Measurements from ENCODE around the gene TEX10.

Gene TEX10

GRCh38 chr9:100307080-100307479 is 45.7 kb downstream of the TEX10 start:
- H3K9ac ChIP-seq (ENCODE audit: low read depth, low read length): no peak overlapping the region
- no peaks in the 10 kb centered on the region for H3K4me1 ChIP-seq (ENCODE audit: control insufficient read depth, insufficient read depth, low read length)
- H3K4me3 ChIP-seq (ENCODE audit: low read depth, low read length): no peak overlapping the region
- H3K9me3 ChIP-seq (ENCODE audit: control insufficient read depth, insufficient read depth, low read length): no peaks in the 10 kb centered on the region
- peaks cover 84% of the 10 kb centered on the region for H3K36me3 ChIP-seq (ENCODE audit: control insufficient read depth, insufficient read depth, low read length)
- no peaks in the 10 kb centered on the region for H3K27me3 ChIP-seq (ENCODE audit: control insufficient read depth, insufficient read depth, low read length)
- H3K27ac ChIP-seq (ENCODE audit: low read depth, low read length): no peak overlapping the region

- Histone ChIP-seq H3K36me3 (ENCODE audit: control insufficient read depth, insufficient read depth, low read length) (peaks cover 85% of the 10 kb centered on the region), H3K27ac (ENCODE audit: low read depth, low read length) (no peak overlapping the region), H3K4me3 (ENCODE audit: low read depth, low read length) (no peak overlapping the region), H3K9me3 (ENCODE audit: control insufficient read depth, insufficient read depth, low read length) (no peaks in the 10 kb centered on the region), H3K4me1 (ENCODE audit: control insufficient read depth, insufficient read depth, low read length) (no peaks in the 10 kb centered on the region), H3K27me3 (ENCODE audit: control insufficient read depth, insufficient read depth, low read length) (no peaks in the 10 kb centered on the region), H3K9ac (ENCODE audit: low read depth, low read length) (no peak overlapping the region)
Measured at GRCh38 chr9:100306283-100306682, 46.5 kb downstream of the TEX10 start.

- H3K27me3 ChIP-seq (ENCODE audit: control insufficient read depth, insufficient read depth, low read length): no peaks in the 10 kb centered on the region
- no peak overlapping the region for H3K9ac ChIP-seq (ENCODE audit: low read depth, low read length)
- H3K9me3 ChIP-seq (ENCODE audit: control insufficient read depth, insufficient read depth, low read length): no peaks in the 10 kb centered on the region
- no peak overlapping the region for H3K4me3 ChIP-seq (ENCODE audit: low read depth, low read length)
- no peaks in the 10 kb centered on the region for H3K4me1 ChIP-seq (ENCODE audit: control insufficient read depth, insufficient read depth, low read length)
- H3K27ac ChIP-seq (ENCODE audit: low read depth, low read length): no peak overlapping the region
- H3K36me3 ChIP-seq (ENCODE audit: control insufficient read depth, insufficient read depth, low read length): peaks cover 78% of the 10 kb centered on the region
Measured at GRCh38 chr9:100303747-100304146, 49.0 kb downstream of the TEX10 start.

GRCh38 chr9:100298378-100298777 is 54.4 kb downstream of the TEX10 start:
- no peak overlapping the region for H3K4me3 ChIP-seq (ENCODE audit: low read depth, low read length)

GRCh38 chr9:100296407-100296806 is 56.3 kb downstream of the TEX10 start:
- Histone ChIP-seq H3K9ac (ENCODE audit: low read depth, low read length) (no peak overlapping the region), H3K9me3 (ENCODE audit: control insufficient read depth, insufficient read depth, low read length) (no peaks in the 10 kb centered on the region), H3K27ac (ENCODE audit: low read depth, low read length) (no peak overlapping the region), H3K4me1 (ENCODE audit: control insufficient read depth, insufficient read depth, low read length) (no peaks in the 10 kb centered on the region), H3K4me3 (ENCODE audit: low read depth, low read length) (no peak overlapping the region), H3K36me3 (ENCODE audit: control insufficient read depth, insufficient read depth, low read length) (peaks cover 38% of the 10 kb centered on the region), H3K27me3 (ENCODE audit: control insufficient read depth, insufficient read depth, low read length) (no peaks in the 10 kb centered on the region)

More at GRCh38 chr9:100298378-100298777, 54.4 kb downstream of the TEX10 start:
- H3K27me3 ChIP-seq (ENCODE audit: control insufficient read depth, insufficient read depth, low read length): no peaks in the 10 kb centered on the region
- no peaks in the 10 kb centered on the region for H3K9me3 ChIP-seq (ENCODE audit: control insufficient read depth, insufficient read depth, low read length)
- H3K36me3 ChIP-seq (ENCODE audit: control insufficient read depth, insufficient read depth, low read length): peaks cover 57% of the 10 kb centered on the region
- no peak overlapping the region for H3K27ac ChIP-seq (ENCODE audit: low read depth, low read length)
- no peaks in the 10 kb centered on the region for H3K4me1 ChIP-seq (ENCODE audit: control insufficient read depth, insufficient read depth, low read length)
- H3K9ac ChIP-seq (ENCODE audit: low read depth, low read length): no peak overlapping the region

- Histone ChIP-seq H3K9me3 (ENCODE audit: control insufficient read depth, insufficient read depth, low read length) (no peaks in the 10 kb centered on the region), H3K9ac (ENCODE audit: low read depth, low read length) (no peak overlapping the region), H3K4me1 (ENCODE audit: control insufficient read depth, insufficient read depth, low read length) (no peaks in the 10 kb centered on the region), H3K4me3 (ENCODE audit: low read depth, low read length) (no peak overlapping the region), H3K27ac (ENCODE audit: low read depth, low read length) (no peak overlapping the region), H3K36me3 (ENCODE audit: control insufficient read depth, insufficient read depth, low read length) (peaks cover 26% of the 10 kb centered on the region), H3K27me3 (ENCODE audit: control insufficient read depth, insufficient read depth, low read length) (no peaks in the 10 kb centered on the region)
Measured at GRCh38 chr9:100295240-100295639, 57.5 kb downstream of the TEX10 start.

GRCh38 chr9:100294806-100295205 is 57.9 kb downstream of the TEX10 start:
- Histone ChIP-seq H3K4me1 (ENCODE audit: control insufficient read depth, insufficient read depth, low read length) (no peaks in the 10 kb centered on the region), H3K4me3 (ENCODE audit: low read depth, low read length) (no peak overlapping the region), H3K27me3 (ENCODE audit: control insufficient read depth, insufficient read depth, low read length) (no peaks in the 10 kb centered on the region), H3K9ac (ENCODE audit: low read depth, low read length) (no peak overlapping the region), H3K27ac (ENCODE audit: low read depth, low read length) (no peak overlapping the region), H3K9me3 (ENCODE audit: control insufficient read depth, insufficient read depth, low read length) (no peaks in the 10 kb centered on the region), H3K36me3 (ENCODE audit: control insufficient read depth, insufficient read depth, low read length) (peaks cover 22% of the 10 kb centered on the region)

GRCh38 chr9:100294341-100294740 is 58.4 kb downstream of the TEX10 start:
- Histone ChIP-seq H3K36me3 (ENCODE audit: control insufficient read depth, insufficient read depth, low read length) (peaks cover 18% of the 10 kb centered on the region), H3K27ac (ENCODE audit: low read depth, low read length) (no peak overlapping the region), H3K4me1 (ENCODE audit: control insufficient read depth, insufficient read depth, low read length) (no peaks in the 10 kb centered on the region), H3K9ac (ENCODE audit: low read depth, low read length) (no peak overlapping the region), H3K9me3 (ENCODE audit: control insufficient read depth, insufficient read depth, low read length) (no peaks in the 10 kb centered on the region), H3K27me3 (ENCODE audit: control insufficient read depth, insufficient read depth, low read length) (no peaks in the 10 kb centered on the region), H3K4me3 (ENCODE audit: low read depth, low read length) (no peak overlapping the region)

- peaks cover 5% of the 10 kb centered on the region; the same call in 1 of the 2 replicates for H3K36me3 ChIP-seq (ENCODE audit: control insufficient read depth, insufficient read depth, low read length)
- H3K27me3 ChIP-seq (ENCODE audit: control insufficient read depth, insufficient read depth, low read length): no peaks in the 10 kb centered on the region
- H3K27ac ChIP-seq (ENCODE audit: low read depth, low read length): no peak overlapping the region
- H3K9me3 ChIP-seq (ENCODE audit: control insufficient read depth, insufficient read depth, low read length): no peaks in the 10 kb centered on the region
- no peaks in the 10 kb centered on the region for H3K4me1 ChIP-seq (ENCODE audit: control insufficient read depth, insufficient read depth, low read length)
- no peak overlapping the region for H3K9ac ChIP-seq (ENCODE audit: low read depth, low read length)
- no peak overlapping the region for H3K4me3 ChIP-seq (ENCODE audit: low read depth, low read length)
Measured at GRCh38 chr9:100292414-100292813, 60.3 kb downstream of the TEX10 start.

- Histone ChIP-seq H3K9ac (ENCODE audit: low read depth, low read length) (no peak overlapping the region), H3K27ac (ENCODE audit: low read depth, low read length) (no peak overlapping the region), H3K4me1 (ENCODE audit: control insufficient read depth, insufficient read depth, low read length) (no peaks in the 10 kb centered on the region), H3K9me3 (ENCODE audit: control insufficient read depth, insufficient read depth, low read length) (no peaks in the 10 kb centered on the region), H3K27me3 (ENCODE audit: control insufficient read depth, insufficient read depth, low read length) (no peaks in the 10 kb centered on the region), H3K4me3 (ENCODE audit: low read depth, low read length) (no peak overlapping the region), H3K36me3 (ENCODE audit: control insufficient read depth, insufficient read depth, low read length) (peaks cover 6% of the 10 kb centered on the region; the same call in 1 of the 2 replicates)
Measured at GRCh38 chr9:100290714-100291113, 62.0 kb downstream of the TEX10 start.

GRCh38 chr9:100287186-100287585 is 65.6 kb downstream of the TEX10 start:
- Histone ChIP-seq H3K9me3 (ENCODE audit: control insufficient read depth, insufficient read depth, low read length) (no peaks in the 10 kb centered on the region), H3K4me3 (ENCODE audit: low read depth, low read length) (no peak overlapping the region), H3K9ac (ENCODE audit: low read depth, low read length) (no peak overlapping the region), H3K27me3 (ENCODE audit: control insufficient read depth, insufficient read depth, low read length) (no peaks in the 10 kb centered on the region), H3K36me3 (ENCODE audit: control insufficient read depth, insufficient read depth, low read length) (peaks cover 4% of the 10 kb centered on the region; the same call in 1 of the 2 replicates), H3K27ac (ENCODE audit: low read depth, low read length) (no peak overlapping the region), H3K4me1 (ENCODE audit: control insufficient read depth, insufficient read depth, low read length) (peaks cover 5% of the 10 kb centered on the region; the same call in 1 of the 2 replicates)

- Histone ChIP-seq H3K4me1 (ENCODE audit: control insufficient read depth, insufficient read depth, low read length) (peaks cover 5% of the 10 kb centered on the region; the same call in 1 of the 2 replicates), H3K9me3 (ENCODE audit: control insufficient read depth, insufficient read depth, low read length) (no peaks in the 10 kb centered on the region), H3K36me3 (ENCODE audit: control insufficient read depth, insufficient read depth, low read length) (peaks cover 4% of the 10 kb centered on the region; the same call in 1 of the 2 replicates), H3K27ac (ENCODE audit: low read depth, low read length) (no peak overlapping the region), H3K9ac (ENCODE audit: low read depth, low read length) (no peak overlapping the region), H3K4me3 (ENCODE audit: low read depth, low read length) (no peak overlapping the region), H3K27me3 (ENCODE audit: control insufficient read depth, insufficient read depth, low read length) (no peaks in the 10 kb centered on the region)
Measured at GRCh38 chr9:100286257-100286656, 66.5 kb downstream of the TEX10 start.
